Activated T-cell treated with anti-CD3 and anti-CD28 coated beads for 24 hours (primary cell): Measurements from ENCODE around the gene LMOD1.
"Not testable (repeated sequence)": the region's sequence is repeated elsewhere in the genome, so short reads cannot be mapped to it uniquely, and the experiment has no call there.

Source experiments
- DNase-seq: peaks from one replicate; pipeline ENCODE4 v3.0.0-alpha.2; 2020; ENCODE audit warnings: low read depth

The LMOD1 gene

DNA sequence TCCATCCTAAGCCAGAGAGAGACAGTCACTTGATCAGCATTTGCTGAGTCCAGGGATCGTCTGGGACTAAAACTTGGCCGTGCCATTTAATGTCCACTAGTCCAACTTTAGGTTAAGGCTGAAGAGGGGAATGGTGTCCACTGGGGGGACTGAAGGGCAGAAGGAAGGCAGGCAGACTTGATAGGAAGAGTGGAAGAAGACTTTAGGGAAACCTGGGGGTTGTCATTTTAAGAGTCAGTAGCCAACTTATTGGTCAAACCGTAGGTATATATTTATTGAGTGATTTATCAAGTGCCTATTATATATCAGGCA lies 1.3 kb upstream of the LMOD1 start:
- no peak for DNase-seq

DNA sequence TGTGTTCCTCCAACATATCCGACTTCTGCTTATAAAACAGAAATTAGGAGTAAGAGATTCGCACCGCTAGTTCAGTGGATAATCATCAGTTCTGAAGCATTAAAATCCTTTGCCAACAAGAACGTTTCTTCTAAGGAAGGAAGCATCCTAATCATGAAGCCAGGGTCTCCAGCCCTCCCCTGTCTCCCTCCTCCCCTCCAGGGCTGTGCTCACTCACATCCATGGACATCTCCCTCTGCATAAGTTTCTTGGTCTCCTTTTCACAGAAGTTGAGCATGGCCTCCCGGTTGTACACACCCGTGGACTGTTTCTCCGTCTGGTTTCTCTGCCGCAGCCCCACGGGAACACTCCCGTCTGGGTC lies 505 bp downstream of the LMOD1 start:
- no peak for DNase-seq

DNA sequence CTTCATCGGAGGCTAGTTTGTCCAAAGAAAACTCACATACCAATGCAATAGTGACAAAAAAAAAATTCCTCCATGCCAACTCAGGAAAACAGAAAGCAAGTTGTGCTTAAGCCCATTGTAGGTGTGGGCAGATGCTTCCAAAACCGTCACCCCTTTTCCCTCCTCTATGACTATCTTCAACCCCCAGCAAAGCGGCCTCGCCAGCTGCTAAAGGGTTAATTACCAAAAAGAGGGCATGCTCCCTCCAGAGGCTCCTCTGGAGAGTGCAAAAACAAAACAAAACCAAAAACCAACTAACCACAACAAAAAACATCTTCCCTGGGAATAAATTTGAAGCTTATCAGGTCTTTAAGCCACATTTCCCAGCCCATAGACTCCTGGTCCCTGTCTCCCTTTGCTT lies 1.2 kb downstream of the LMOD1 start:
- DNase-seq: no peak

DNA sequence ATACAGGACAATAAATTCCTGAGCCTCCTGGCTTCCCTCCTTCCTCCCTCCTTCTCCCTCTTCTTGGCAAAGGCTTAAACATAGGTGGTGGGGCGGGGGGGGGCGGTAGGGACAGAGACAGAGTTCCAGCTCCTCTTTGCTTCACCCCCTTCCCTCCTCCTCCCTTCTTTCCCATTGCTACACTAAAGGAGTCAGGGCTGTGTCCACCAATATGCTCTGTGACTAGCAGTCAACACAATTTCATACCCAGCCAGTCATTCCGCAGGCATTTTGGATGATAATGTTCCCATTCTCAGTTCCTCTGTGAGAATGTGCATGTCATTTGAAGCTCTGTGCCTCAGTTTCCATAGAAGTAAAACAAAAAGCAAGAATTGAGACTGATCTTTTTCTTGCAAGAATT lies 1.7 kb downstream of the LMOD1 start:
- no peak for DNase-seq

DNA sequence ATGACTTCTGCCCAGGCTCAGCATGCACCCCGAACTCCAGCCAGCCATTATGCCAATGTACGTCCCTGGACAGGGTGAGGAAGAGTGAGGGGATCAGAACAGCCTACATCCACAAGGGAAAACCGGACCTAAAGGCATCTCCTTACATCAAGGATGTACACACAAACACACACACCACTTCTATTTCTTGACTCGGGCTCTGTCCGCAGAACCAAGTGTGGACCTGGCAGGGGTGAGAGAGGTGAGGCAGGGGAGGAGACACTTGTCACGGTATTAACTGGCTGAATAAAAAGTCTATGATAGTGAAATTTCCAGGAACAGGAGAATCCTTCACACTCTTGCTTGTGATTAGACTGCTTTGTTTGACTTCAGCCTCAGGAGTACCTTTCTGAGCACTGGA lies 2.3 kb downstream of the LMOD1 start:
- DNase-seq: no peak

DNA sequence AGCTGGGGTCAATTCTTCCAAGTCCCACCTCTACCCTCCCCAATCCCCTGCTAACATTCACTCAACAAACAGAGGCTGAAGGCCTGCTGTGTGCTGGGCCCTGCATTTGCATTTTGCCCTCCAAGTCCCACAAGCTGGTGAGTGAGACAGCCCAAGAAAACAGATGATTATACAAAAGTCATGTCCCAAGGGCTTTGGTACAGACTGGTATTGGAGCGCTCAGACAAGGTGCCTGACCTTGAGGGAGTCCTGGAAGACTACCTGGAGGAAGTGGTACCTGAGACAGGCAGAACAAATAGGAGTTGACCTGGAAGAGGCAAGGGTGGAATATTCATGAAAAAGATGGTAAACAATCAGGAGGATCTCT lies 4.2 kb downstream of the LMOD1 start:
- DNase-seq: no peak

DNA sequence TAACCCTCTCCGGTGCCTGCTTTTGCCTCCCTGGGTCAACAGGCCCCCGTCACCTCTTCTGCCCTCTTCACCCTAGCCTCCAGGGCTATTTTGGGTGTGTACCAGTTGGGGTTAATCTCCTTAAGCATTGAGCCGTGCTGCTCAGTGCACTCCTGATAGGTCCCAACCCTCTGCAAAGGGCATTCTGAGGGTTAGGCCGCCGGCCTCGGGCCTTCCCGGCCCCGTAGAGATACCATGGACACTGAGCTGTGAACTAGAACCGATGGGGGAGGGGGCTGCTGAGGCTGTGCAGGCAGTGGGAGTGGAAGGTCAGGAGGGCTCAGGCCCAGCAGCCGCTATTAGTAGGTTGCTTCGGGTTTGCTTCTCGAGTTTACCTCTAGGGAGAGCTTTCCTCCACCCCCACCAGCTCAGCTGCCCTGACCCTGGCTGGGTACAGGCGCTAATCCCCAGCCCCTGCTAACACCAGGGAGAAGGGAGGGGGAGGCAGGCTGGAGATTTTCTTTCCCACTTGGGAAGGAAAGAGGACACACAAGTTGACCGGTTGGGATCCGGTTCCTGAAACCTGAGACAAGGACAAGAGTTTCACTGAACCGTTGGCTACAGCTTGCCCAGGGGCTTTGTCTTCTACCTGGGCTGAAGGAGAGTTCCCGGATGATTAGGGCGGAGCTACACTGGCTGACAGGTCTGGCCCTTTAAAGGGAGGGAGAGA lies 4.8 kb downstream of the LMOD1 start:
- DNase-seq: no peak

DNA sequence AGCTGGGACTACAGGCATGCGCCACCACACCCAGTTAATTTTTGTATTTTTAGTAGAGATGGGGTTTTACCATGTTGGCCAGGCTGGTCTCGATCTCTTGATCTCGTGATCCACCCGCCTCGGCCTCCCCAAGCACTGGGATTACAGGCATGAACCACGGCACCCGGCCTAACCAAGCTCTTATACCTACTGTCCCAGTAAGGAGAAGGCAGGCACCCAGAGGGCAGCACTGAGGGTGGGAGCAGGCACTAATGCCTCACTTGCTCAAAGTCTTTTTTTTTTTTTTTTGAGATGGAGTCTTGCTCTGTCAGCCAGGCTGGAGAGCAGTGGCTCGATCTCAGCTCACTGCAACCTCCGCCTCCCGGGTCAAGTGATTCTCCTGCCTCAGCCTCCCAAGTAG lies 6.0 kb downstream of the LMOD1 start:
- not testable (repeated sequence) for DNase-seq

DNA sequence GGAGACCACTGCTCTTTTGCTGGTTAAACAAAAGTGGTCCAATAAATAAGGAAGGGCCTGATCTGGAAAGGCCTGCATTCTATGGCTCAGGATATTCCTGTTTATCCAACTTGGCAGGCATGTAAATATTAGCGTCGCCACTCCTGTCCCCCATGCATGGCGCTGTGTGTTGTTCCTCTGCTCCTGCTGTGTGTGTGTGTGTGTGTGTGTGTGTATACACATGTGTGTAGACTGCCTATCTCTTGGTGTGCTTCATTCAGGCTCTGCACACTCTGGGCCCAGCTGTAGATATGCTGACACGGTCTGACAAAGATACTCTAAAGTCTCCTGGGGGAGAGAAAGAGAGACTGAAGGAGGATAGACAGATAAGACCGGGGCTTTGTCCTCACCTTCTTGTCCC lies 6.8 kb downstream of the LMOD1 start:
- DNase-seq: no peak

DNA sequence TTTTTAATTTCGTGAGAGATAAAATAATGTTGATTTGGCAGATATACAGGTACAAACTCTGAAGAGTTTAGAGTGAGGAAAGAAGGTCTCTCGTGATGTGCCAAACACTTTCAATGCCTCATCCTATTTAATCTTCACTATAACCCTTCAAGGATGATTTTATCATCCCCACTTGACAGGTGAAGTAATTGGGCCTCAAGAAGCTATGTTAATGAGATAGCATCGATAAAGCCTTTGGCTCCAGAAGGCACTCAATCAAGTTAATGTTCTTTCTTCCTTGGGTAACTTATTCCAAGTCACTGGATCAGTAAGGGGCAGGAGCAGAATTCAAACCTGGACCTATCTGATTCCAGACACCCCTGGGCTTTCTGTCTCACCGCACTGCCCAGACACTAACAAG lies 7.2 kb downstream of the LMOD1 start:
- no peak for DNase-seq

DNA sequence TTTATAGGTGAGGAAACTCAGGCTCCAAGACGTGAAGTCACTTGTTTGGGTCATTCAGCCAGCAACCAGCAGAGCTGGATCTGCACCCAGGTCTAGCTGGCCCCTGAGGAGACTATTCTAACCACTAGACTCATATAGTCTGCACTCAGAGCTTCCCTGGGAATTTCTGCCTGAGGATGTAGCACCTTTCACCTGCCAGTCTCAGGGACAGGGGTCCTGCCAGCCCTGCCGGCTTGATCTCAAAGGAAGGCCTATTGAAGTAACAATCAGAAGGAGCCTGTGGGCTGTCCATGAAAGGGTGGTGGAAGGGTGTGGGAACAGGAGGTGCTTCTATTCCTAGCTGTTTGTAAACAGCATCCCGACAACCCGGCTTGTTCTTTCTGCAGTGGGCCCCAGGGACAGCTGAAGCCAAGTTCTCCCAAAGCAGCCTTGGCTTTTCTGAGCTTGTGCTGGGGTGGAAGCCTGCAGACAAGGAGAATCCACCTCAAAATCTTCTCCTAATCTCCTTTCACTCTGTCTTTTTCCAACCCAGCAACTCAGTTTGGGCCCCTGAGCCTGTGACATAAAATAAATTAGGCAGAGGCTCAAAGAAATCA lies 7.8 kb downstream of the LMOD1 start:
- DNase-seq: no peak

DNA sequence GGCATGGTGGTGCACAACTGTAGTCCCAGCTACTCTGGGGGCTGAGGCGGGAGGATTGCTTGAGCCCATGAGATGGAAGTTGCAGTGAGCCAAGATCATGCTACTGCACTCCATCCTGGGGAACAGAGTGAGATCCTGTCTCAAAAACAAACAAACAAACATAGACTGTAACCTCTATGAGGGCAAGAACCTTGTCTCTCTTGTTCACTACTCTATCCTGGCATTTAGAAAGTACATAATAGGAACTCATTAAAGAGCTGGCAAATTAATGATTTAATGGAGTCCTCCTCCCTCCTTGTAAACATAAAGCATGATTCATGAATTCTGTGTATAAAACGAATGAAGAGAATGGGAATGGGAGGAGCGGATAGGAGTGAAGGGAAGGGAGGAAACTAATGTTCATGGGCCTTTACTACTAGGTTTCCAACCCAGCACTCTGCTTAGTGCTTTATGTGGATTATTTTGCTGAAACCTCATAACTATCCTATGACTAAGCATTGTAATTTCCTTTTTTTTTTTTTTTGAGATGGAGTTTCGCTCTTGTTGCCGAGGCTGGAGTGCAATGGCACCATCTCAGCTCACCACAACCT lies 8.6 kb downstream of the LMOD1 start:
- no peak for DNase-seq

DNA sequence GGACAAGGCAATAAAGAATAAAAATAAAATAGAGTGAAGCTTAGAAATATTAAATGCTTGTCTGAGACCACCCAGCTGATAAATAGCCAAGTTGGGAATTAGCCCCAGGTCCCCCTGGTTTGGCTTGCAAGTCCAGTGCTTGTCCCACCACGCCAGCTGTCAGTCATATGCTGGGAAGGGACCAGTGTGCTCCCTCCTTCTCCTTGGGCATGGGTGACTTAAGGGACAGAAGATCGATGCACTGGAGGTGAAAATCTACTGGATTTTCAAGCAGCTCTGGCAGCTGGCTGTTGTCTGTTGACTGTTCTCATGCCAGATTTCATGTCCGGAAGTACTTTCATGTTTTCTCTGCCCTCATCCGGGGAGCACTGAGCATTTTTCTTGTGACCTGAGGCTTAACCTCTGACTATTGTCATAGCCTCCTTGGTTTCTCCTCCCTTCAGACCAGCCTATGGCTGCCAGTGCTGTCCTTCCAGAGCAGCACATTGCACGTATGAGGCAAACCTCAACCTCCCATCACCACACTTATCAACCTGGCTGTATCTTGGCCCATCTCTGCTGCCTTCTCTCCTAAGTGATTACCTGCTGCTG lies 12.4 kb downstream of the LMOD1 start:
- DNase-seq: no peak

DNA sequence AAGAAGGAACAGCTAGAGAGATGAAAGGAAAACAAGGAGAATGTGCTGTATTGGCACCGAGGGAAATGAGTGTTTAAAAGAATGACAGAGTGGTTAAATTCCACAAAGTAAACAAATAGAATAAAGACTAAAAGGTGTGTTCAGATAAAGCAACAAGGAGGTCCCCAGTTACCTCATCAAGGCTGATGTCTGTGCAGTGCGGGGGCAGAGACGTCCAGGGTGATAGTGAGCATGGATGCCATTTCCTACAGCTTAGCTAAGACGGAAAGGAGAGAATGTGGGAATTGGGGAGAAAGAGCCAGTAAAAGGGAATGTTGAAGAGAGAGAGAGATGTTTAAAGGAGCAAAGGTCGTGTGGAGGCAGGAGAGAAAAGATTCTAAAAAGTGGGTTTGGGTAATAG lies 15.5 kb downstream of the LMOD1 start:
- no peak for DNase-seq

DNA sequence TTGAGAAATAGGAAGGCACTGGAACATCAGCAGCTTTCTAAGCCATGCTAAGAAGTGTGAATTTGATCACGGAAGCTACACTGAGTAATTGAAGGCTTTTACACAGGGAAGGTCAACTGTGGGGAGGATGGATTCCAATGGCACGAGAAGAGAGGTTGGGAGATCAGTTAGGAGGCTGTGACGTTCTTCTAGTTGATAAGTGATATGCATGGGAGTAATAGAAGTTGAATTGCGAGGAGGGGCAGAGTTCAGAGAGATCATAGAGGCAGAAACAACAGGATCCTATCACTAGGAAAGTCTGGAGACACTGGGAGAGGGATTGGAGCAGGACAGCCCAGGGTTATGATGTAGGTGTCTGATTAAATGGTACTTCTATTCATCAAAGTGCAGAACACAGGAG lies 16.2 kb downstream of the LMOD1 start:
- DNase-seq: no peak

DNA sequence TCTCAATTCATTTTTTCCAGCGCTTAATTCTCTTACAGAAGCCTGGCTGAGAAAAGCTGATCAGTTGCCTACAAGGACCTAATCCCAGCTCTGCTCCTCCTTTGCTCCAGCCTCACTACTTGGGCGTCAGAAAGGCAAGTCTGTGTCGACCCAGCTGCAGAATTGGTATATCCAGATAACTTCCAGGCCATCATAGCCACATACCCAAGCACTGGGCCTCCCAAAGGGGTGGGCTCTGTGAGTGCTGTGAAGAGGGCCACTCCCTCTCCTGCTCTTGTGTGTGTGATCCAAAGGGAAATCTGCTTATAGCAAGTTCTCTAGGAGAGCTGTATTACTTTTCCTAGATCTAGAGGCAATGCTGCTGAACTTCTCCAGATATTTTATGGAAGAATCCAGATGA lies 18.1 kb downstream of the LMOD1 start:
- no peak for DNase-seq

DNA sequence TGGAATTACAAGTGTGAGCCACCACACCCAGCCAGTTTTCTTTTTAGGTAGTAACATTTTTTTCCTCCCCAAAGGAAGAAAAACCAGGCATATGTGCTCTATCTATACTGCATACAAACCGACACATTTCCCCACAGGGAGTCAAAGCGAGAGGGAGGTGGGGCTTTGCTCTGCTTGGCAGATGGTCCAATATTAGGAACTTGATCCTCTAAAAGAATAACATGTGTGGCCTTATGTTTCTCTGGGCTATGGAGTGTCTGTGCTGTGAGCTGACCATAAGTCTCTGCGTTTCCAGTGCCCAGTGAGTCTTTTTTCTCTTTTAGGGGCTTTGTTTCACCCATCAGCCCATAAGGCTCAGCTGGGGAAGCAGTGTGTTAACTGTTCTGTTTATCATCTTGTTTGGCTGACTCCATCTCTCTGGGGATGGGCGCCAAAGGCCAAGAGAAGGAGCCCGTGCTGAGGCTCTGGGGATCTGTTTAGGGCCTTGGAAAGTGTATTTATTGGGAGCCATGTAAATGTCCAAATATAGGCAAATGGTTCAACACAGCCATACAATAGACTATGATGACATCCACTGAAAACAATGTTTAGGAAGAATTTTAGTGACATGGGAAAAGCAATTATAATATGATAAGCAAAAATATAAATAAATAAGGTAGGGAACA lies 20.2 kb downstream of the LMOD1 start:
- no peak for DNase-seq

DNA sequence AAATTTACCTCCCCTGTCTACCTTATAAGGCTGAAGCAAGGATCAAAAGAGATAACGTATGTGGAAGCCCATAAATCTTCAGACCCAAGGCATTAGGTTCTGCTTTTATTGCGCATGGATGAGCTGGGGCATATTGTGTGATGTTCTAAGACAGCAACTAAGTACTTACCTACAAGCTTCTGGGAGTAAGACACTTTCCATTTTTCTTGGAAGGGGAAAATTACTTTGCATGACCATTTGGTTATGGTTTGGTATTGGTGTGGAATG lies 21.1 kb downstream of the LMOD1 start:
- no peak for DNase-seq

DNA sequence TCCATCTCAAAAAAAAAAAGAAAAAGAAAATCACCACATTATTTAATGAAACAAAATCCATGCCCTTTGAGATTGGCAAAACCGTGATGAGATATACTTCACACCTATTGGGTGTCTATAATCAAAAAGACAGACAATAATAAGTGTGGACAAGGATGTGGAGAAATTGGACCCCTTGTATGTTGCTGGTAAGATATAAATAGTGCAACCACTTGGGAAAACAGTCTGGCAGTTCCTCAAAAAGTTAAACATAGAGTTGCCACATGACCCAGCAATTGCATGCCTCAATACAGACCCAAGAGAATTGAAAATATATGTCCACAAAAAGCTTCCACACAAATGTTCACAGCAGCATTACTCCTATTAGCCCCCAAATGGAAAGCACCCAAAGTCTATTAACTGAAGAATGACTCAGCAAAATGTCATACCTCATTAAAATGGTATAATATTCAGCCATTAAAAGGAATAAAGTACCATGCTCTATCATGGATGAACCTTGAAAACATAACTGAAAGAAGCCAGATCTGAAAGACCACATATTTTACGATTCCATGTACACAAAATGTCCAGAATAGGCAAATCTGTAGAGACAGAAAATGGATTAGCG lies 24.3 kb downstream of the LMOD1 start:
- DNase-seq: no peak

DNA sequence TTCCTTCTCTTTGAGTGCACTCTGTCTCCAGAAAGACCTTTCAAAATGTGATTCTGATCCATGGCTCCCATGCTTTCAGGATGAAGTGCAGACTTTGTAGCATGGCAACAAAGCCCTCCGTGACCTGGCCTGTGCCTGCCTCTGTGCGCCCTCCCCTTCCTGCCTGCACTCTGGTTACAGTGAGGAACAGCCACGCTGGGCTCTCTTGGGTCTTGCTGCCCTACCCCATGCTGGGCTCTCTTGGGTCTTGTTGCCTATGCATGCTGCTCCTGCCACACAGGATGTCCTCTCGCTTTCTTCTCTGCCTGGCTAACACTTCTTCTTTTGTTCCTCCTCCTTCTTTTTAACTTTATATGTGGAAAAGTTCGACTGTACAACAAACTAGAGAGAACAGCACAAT lies 28.0 kb downstream of the LMOD1 start:
- DNase-seq: no peak

DNA sequence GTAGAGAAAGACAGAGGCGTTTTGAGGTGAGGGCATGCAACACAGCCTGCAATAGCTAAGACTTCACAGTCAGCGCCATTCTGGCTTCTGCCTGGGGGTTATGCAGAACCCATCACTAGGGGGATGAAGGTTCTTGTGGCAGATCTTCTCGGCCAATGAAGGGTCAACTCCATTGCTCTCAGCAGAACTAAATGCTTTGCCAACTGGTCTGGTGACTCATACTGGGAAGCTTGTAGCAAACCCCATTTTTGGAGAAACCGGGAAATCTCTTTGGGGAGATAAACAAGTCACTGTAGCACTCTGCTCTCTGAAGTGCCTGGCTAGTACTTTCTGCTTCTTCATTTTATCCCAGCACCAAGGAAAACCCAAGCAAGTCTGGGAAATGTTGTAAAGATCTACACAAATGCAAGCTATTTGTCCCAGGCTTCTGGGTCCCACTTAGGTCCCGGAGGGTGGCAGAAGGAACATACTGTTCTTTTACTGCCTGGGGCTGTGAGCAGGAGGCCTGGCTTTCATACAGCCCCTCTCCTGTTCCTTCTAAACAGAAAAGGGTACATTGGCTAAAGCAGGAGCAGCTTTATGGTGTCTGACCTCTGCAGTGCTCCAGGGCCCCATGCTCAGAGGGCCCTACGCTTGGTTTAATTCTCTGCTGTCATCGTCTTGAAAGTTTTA lies 28.9 kb downstream of the LMOD1 start:
- DNase-seq: no peak

DNA sequence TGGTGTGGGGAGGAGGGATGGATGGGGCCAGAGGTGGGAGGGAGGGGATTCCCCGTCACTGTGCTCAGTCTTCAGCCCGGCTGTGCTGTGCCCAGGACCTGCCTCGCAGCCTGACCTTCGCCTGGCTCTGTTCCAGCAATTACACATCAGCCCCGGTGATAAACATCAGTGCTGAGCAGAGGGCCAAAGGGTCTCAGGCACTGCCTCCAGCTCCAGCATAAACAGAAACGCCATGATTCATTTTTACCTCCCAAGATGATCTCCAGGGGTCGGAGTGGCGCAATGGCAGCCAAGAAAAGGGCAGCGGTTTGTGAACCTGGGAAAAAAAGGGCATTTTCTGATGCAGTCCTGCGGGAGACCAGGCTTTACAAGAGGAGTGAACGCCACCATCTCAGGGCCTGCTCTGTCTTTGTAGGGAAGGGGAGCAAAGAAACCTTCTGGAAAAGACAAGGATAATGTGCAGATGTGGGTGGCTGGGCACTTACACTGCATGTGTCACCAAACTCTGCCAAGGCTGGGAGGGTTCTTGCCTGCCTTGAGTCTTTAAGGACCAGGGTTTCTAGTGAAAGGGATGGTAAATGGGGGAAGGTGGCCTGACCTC lies 29.6 kb downstream of the LMOD1 start:
- DNase-seq: no peak
